ENCODE measurements around the gene DUSP16.
A peak's percentile ranks its signal among the peaks of the same experiment; 100 is the strongest.
"Not testable (repeated sequence)": the region's sequence is repeated elsewhere in the genome, so short reads cannot be mapped to it uniquely, and the experiment has no call there.

The DUSP16 gene

DNA sequence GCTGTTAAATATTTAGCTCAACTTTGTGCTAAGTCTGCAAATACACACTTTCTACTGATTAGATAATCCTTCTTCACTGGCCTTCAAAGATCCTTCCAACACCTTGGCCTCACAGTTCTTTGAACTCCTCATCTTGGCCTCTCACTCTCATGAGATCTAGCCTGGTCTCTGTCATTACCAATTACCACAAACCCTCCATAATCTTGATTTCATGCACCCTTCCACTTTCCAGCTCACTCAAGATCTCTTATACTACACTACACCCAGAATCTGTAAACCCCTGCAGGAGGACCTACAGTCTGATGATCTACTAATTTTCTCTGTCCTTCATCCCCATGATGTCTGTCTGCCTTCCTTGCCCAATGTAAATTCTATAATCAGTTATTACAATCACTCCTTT, 71.1 kb downstream of the DUSP16 start:
- no peak for DNase-seq

GRCh38 chr12:12488823-12489550, 73.7 kb downstream of the DUSP16 start:
- DNase-seq, result no peak

GRCh38 chr12:12488296-12488695, 74.4 kb downstream of the DUSP16 start:
- no peak for DNase-seq

DNA sequence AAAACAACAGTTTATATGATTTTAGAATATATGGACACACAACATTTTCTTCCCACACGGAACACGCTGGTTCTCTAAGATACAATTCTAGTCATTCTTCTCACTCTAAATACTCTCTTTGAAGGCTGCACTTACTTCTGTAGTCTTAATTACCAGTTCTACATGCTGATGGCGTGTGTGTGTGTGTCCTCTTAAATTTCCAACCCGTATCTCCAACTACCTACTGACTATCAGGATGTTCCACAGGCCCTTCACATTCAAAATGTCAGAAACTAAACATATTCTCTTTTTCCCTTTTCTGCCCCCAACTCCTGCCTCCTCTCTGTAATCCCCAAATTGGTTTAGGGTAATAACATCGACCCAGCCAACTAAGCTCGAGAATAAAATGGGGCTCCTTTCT, 75.2 kb downstream of the DUSP16 start:
- DNase-seq, result no peak

DNA sequence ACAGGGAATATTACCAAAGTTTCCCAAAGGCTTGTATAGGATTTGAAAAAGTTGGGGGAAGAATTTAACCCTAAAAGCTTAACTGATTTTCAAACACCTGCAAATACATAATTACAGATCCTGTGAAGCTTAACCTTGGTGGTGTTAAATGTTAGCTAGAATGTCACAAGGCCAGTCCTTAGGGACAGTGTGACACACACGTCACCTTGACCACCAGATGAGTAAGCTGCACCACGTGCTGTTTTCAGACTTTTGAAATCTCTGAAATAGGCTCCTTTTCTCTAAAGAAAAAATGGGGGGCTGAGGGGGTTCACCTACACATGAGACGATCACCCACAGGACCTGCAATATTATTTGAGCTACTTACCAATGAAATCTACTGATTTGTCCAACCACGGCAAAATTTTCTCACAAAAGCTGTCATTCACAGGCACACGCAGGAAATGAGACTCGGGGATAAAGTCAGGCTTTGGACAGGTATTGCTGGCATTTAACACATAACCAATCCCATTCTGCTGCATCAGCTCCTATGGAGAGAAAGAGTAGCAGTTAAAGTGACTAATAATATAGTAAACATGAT, 75.9 kb downstream of the DUSP16 start:
- no peak for DNase-seq

- no peak for DNase-seq
Measured at GRCh38 chr12:12483438-12483837, 79.2 kb downstream of the DUSP16 start.

GRCh38 chr12:12482959-12483358, 79.7 kb downstream of the DUSP16 start:
- DNase-seq, result no peak

- DNase-seq, result no peak
Measured at GRCh38 chr12:12482150-12482761, 80.4 kb downstream of the DUSP16 start.

DNA sequence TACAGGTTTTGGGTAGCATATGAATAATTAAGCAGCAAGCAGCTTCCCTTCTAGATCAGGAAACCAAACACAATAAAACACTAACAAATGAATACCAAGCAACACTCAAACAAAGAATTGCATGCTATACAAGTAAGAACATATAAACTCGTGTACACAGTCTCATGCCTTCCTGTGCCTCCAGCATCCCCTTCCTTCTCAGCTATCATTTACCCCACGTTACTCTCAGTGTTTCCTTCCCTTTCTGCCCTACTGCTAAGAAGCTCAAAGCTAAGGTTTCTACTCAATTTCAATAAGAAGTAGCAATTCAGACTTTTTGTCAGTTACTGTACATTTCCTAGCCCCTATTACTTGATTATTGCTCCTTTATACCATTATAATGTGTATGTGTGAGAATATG, 81.0 kb downstream of the DUSP16 start:
- DNase-seq, result no peak

DNA sequence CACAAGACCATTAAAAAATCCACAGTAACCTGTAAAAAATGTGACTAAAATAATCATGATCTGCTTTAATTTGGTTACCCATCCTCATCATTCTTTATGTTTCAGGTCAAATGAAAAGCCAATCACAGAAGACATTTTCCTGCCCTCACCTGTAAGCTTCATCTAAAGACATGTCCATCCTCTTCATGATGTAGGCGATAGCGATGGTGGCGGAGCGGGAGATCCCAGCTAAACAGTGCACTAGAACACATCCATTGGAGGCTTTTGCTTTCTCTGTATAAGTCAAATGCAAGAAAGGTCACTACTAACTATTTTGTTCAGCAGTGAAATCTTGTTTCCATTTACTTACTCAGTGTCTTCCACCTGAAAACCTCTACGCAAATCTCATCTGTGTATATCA, 82.6 kb downstream of the DUSP16 start:
- no peak for DNase-seq

DNA sequence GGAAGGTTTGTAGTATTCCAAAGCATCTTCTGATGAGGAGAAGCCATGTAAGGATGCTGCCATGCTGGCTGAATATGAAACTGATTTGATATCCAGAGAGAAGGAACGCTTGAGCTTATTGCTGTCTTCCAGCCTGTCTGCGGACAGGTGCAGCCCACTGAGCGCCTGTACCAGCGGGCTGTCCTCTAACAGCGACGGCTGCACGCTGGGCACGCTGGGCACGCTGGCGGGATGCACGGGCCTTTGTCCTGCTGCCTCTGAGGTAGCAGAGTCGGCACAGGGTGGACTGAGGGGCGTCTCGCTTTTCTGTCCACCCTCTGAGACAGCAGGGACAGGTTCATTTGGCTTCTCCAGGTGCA, 85.2 kb downstream of the DUSP16 start:
- no peak for DNase-seq

DNA sequence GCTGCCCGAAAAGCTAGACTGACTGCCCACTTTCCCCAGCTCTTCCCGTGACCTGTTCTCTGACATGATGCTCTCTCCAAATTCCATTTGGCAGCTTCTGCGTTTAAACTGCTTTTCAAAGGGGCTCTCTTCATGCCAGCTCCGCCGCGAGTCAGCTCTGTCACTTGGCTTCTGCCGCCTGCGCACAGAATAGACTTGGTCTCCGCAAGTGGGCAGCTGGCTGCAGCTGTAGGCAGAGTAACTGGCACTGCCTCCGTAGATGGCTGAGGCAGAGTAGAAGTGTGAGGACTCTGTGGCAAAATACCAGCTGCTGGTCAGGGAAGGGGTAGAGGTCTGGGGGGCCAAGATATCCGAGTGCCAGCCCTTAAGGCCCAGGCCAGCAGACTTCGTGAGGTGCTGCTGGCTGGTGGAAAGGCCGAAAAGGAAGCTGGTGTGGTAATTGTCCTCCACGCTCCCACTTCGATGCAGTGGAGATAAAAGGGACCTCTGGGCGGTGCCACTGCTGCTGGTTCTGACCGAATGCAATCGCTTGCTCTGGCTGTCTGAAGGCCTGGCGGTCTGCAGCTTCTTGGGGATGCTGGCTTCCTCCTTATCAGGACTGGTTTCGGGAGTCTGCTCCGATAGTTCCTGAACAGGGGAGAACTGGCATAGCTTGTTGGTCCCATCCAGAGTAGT, 85.7 kb downstream of the DUSP16 start:
- DNase-seq, result no peak

DNA sequence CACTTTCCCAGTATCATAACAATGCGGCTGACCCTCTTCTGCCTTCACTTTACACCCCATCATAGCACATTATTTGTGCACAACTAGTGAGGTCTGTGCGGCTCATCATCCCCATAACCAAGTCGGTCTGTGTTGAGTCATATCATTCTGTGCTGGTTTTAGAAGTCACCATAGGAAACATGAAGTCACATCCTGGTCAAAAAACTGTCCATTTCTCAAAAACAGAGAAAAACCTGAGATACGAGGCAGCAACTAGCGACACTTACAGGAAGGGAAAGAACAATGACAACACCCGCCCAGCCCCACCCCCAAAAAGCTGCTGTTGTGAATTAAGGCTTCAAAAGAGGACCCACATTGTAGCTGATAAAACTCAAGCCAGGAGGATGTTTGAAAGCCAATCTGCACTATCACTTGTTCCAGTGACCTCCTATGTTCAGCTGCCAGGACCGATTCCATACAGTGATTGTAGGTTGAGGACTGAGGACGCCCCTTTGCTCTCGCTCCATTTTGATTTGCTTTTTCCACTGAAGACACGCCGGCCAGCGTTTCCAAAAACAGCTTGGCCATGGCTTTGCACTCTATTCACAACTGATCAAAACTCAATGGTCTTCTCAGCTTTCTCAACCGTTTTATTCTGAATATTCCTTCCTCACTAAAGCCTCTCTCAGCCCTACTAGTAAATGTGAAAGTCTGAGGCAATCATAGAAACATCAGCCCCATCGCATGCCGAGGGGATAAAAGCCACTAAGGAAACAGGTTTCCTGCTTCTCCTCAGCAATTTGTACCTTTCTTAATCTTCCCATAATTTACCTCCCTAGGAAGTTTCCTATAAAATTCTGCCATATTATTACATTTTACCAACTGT, 87.5 kb downstream of the DUSP16 start:
- DNase-seq, result peak; percentile 44 to 49

- DNase-seq, result peak; percentile 19 to 29
Measured at GRCh38 chr12:12474471-12474928, 88.2 kb downstream of the DUSP16 start.

DNA sequence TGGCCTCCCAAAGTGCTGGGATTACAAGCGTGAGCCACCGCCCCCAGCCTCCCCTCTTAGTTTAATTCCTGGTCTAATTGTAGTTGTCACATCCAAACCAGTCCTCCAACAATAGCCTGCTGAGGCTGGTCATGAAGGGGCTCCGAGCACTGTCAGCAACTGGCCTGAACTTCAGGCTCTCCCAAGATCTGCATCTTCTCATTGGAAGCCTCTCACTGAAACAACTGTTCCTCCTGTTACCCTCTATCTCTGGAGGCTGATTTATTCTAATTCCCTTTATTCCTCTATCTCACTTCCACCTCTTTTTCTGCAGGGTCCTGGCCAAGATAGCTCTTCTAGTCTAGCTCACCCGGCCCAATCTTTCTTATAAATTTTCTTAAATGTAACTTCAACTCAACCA, 89.4 kb downstream of the DUSP16 start:
- no peak for DNase-seq

DNA sequence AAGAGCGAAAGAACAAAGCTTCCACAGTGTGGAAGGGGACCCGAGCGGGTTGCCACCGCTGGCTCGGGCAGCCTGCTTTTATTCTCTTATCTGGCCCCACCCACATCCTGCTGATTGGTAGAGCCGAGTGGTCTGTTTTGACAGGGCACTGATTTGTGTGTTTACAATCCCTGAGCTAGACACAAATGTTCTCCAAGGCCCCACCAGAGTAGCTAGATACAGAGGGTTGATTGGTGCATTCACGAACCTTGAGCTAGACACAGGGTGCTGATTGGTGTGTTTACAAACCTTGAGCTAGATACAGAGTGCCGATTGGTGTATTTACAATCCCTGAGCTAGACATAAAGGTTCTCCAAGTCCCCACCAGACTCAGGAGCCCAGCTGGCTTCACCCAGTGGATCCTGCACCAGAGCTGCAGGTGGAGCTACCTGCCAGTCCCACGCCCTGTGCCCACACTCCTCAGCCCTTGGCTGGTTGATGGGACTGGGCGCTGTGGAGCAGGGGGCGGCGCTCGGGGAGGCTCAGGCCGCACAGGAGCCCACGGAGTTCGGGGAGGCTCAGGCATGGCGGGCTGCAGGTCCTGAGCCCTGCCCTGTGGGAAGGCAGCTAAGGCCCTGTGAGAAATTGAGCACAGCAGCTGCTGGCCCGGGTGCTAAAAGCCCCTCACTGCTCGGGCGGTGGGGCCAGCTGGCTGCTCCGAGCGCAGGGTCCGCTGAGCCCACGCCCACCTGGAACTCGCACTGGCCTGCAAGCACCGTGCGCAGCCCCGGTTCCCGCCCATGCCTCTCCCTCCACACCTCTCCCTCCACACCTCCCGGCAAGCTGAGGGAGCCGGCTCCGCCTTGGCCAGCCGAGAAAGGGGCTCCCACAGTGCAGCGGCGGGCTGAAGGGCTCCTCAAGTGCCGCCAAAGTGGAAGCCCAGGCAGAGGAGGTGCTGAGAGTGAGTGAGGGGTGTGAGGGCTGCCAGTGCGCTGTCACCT, 90.4 kb downstream of the DUSP16 start:
- DNase-seq, result not testable (repeated sequence)

DNA sequence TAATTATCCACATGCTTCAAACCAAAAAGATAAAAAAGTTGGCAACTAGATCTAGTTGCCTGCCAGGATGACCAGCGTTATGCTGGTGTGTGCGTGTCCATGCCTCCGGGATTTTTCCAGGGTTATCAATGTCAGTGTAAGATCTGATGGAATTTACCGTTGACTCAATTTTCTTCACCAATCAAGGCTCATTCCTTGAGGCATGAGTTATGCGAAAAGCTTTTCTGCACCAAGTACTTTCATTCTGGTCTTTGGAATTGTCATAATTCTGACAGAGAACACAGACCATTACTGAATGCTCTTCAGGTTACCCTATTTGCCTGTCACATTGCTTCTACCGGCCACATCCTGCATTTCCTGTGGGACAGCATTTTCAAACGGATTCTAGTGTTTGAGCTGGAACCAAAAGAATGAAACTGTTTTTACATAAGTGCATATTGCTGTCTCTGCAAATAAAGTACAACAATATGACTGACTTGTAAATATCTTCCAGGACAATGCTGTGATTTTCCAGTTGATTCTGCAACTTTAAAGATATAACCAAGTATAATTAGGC, 91.8 kb downstream of the DUSP16 start:
- no peak for DNase-seq

DNA sequence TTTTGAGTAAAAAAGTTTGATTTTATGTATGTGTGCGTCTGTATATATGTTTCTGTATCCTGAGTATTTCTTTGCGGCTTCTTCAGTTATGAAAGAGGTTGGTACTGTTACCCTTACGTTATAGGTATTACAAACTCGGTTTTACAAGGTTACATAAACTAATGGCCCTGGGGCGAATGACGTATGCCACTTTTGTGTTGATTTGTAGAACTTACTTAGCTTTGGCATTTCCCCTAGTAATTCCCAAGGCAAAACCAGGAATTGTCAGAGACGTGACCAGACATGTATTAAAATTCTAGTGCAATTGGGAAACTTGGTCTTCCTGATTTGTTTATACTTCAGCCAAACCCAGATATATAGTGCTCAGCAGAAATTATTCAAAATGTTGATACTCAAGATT, 93.3 kb downstream of the DUSP16 start:
- DNase-seq, result no peak

GRCh38 chr12:12468575-12468974, 94.1 kb downstream of the DUSP16 start:
- no peak for DNase-seq

DNA sequence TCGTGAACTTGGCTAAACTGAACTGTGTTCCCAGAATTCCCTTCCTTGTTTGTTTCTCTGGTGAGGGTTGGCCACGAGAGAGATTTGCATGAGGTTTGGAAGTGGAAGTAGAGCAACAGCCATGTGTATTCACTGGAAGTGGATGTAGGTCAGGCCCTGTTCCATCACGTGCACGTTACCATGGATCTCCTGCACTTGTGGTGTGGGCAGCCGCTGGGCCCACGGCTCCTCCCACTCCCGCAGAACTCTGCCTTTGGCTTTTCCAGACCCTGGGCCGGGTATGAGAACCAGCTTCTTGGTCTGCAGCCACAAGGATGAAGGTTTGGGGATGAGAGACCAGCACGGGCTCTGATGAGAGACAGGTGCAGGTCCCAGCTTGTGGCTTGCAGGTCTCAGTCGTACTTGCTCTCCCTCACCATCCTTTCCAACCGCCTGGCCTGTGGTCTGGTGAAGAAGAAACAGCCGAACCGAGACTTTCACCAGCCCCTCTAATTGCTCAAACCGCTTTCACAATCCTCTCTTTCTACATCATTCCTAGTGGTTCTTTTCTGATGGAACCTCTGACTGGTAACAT, 94.9 kb downstream of the DUSP16 start:
- DNase-seq, result peak; percentile 34 to 48

GRCh38 chr12:12467264-12467663, 95.4 kb downstream of the DUSP16 start:
- peak; percentile 50 to 61 for DNase-seq

Measured in activated CD4-positive, alpha-beta T cell treated with anti-CD3 and anti-CD28 coated beads for 4 hours (primary cell).